Vagina (tissue), 2 donors: ENCODE data around the gene CAMK2B. TPM values are rescaled to one million over a fixed set of nuclear protein-coding genes. Genes with fewer than 3 reads are reported as not detected.

Experiments
- DNase-seq, 2 donors: peaks; one replicate each; pipeline ENCODE4 v3.0.0-alpha.2; 2017; ENCODE audit errors: extremely low spot score in 2 of 2
- H3K27ac ChIP-seq: fragments of 200-600 bp; sonication (generic); one replicate; pipeline ENCODE4 v1.5.1; 2019
- H3K27me3 ChIP-seq: fragments of 200-600 bp; sonication (generic); one replicate; pipeline ENCODE4 v1.5.1; 2019
- H3K36me3 ChIP-seq, 2 donors: fragments of 200-600 bp; sonication (generic); one replicate each; pipeline ENCODE4 v1.5.1; 2017 to 2019
- H3K4me1 ChIP-seq: fragments of 200-600 bp; sonication (generic); one replicate; pipeline ENCODE4 v1.5.1; 2019
- H3K4me3 ChIP-seq, 2 donors: fragments of 200-600 bp; sonication (generic); 1 replicate in 1 of 2; 2 replicates in 1 of 2; pipeline ENCODE4 v1.5.1; 2016 to 2019
- H3K9me3 ChIP-seq: fragments of 200-600 bp; sonication (generic); one replicate; pipeline ENCODE4 v1.5.1; 2019
- CTCF ChIP-seq, 3 experiments: fragments of 450-650 bp in 2 of 3; fragments of 200-600 bp in 1 of 3; sonication (generic) in 1 of 3; IDR thresholded peaks; one replicate each; pipeline ENCODE4 v1.5.1; 2017 to 2019; ENCODE audit warnings: antibody characterized with exemption in 3 of 3, mild to moderate bottlenecking in 2 of 3, moderate library complexity in 2 of 3
- POLR2A ChIP-seq, 2 donors: fragments of 450-650 bp; IDR thresholded peaks; one replicate each; pipeline ENCODE4 v1.6.1; 2017; ENCODE audit warnings: antibody characterized with exemption in 2 of 2, mild to moderate bottlenecking in 2 of 2, moderate library complexity in 2 of 2
- POLR2AphosphoS5 ChIP-seq, 2 donors: sonication (generic); formaldehyde crosslinking; IDR thresholded peaks; one replicate each; pipeline ENCODE4 v1.9.0; 2017; ENCODE audit warnings: antibody characterized with exemption in 2 of 2, mild to moderate bottlenecking in 2 of 2, low read depth in 1 of 2; ENCODE audit not compliant: insufficient read depth in 1 of 2
- intact Hi-C: fragments of 100-400 bp; cut with DNase I; formaldehyde crosslinking; loops from one replicate; pipeline ENCODE4 v1.15.1; 2023
- total RNA-seq: library from RNA; depleted of rRNA; stranded (reverse); fragments of >200 nt; gene quantifications from one replicate; pipeline ENCODE4 v1.2.3, GENCODE V29; 2016

CAMK2B gene
- total RNA-seq, 1 donor from 2014 or later: 3.2 TPM

- intact Hi-C loops: no loop called here
- Histone ChIP-seq H3K9me3 (no peaks in the 10 kb centered on the region), H3K27me3 (no peaks in the 10 kb centered on the region), H3K27ac (no peak overlapping the region), H3K4me3 (no peak overlapping the region), H3K36me3 (no peaks in the 10 kb centered on the region), H3K4me1 (no peaks in the 10 kb centered on the region)
- peak in 1 of 2 donors; percentile 80 for DNase-seq
- TF ChIP-seq POLR2AphosphoS5 (IDR thresholded peaks at IDR 0.05; ENCODE audit: insufficient read depth in 1 of 2, low read depth in 1 of 2): no peak
- TF ChIP-seq POLR2A (IDR thresholded peaks at IDR 0.05): no peak
- TF ChIP-seq CTCF (IDR thresholded peaks at IDR 0.05): no peak
Measured at GRCh38 chr7:44293561-44294324, 31.7 kb downstream of the CAMK2B start.

- Histone ChIP-seq H3K4me3 (no peak overlapping the region), H3K9me3 (no peaks in the 10 kb centered on the region), H3K27ac (no peak overlapping the region), H3K36me3 (no peaks in the 10 kb centered on the region), H3K4me1 (no peaks in the 10 kb centered on the region), H3K27me3 (no peaks in the 10 kb centered on the region)
- peak in 1 of 2 donors; percentile 47 for DNase-seq
- intact Hi-C loops: no loop called here
- TF ChIP-seq CTCF (IDR thresholded peaks at IDR 0.05): no peak
- TF ChIP-seq POLR2AphosphoS5 (IDR thresholded peaks at IDR 0.05; ENCODE audit: insufficient read depth in 1 of 2, low read depth in 1 of 2): no peak
- TF ChIP-seq POLR2A (IDR thresholded peaks at IDR 0.05): no peak
Measured at GRCh38 chr7:44292876-44293560, 32.4 kb downstream of the CAMK2B start.

DNA sequence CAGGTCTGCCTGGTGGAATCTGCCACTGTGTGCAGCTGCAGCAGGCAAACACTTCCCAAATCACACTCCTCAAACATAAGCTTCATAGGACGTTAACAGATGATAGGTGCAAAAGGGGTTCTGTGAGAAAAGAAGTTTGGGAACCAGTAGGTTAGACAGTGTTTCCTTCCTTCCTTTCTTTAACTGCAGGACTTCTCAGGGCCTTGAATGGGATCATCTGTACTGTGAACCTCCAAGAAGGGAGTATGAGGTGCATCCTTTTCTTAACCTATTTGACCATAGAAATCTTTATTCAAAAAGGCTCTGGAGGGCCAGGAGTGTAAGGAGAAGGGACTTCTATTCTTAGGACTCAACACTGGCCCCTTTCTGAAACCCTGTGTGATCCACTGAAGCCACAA lies 33.0 kb downstream of the CAMK2B start:
- no peaks in the 10 kb centered on the region for H3K27me3 ChIP-seq
- H3K36me3 ChIP-seq: no peaks in the 10 kb centered on the region
- no peak for DNase-seq
- TF ChIP-seq CTCF (IDR thresholded peaks at IDR 0.05): no peak
- no peak for TF ChIP-seq POLR2A (IDR thresholded peaks at IDR 0.05)
- no peak for TF ChIP-seq POLR2AphosphoS5 (IDR thresholded peaks at IDR 0.05; ENCODE audit: insufficient read depth in 1 of 2, low read depth in 1 of 2)
- H3K4me1 ChIP-seq: no peaks in the 10 kb centered on the region
- intact Hi-C loops: no loop called here
- H3K4me3 ChIP-seq: no peak overlapping the region
- no peak overlapping the region for H3K27ac ChIP-seq
- H3K9me3 ChIP-seq: no peaks in the 10 kb centered on the region

- H3K27me3 ChIP-seq: no peaks in the 10 kb centered on the region
- H3K27ac ChIP-seq: no peak overlapping the region
- no peaks in the 10 kb centered on the region for H3K4me1 ChIP-seq
- no peak for TF ChIP-seq CTCF (IDR thresholded peaks at IDR 0.05)
- TF ChIP-seq POLR2AphosphoS5 (IDR thresholded peaks at IDR 0.05; ENCODE audit: insufficient read depth in 1 of 2, low read depth in 1 of 2): no peak
- no peak for TF ChIP-seq POLR2A (IDR thresholded peaks at IDR 0.05)
- H3K4me3 ChIP-seq: no peak overlapping the region
- peak in 1 of 2 donors; percentile 60 for DNase-seq
- H3K36me3 ChIP-seq: no peaks in the 10 kb centered on the region
- H3K9me3 ChIP-seq: no peaks in the 10 kb centered on the region
- intact Hi-C loops: no loop called here
Measured at GRCh38 chr7:44291733-44292419, 33.5 kb downstream of the CAMK2B start.
